Measurements from ENCODE around the gene COMT.

- TF ChIP-seq POLR2AphosphoS5 (IDR thresholded peaks at IDR 0.05; ENCODE audit: borderline replicate concordance, low read depth, low read length) (no peak), EZH2 (IDR thresholded peaks at IDR 0.05) (no peak)
Observed at GRCh38 chr22:19912271-19912999, 29.1 kb upstream of the COMT start.
